Common myeloid progenitor, CD34-positive (primary cell): ENCODE measurements around the gene LONRF2.
A peak's percentile ranks its signal among the peaks of the same experiment; 100 is the strongest.

ENCODE experiments used
- CTCF ChIA-PET: fragments of 350-600 bp; sonication (Branson Sonifier 250); formaldehyde crosslinking; loops from one replicate; lab custom pipeline; 2021; ENCODE audit warnings: antibody characterized with exemption; lab: Charles Lee
- POLR2A ChIA-PET: fragments of 350-600 bp; sonication (Branson Sonifier 250); formaldehyde crosslinking; loops from one replicate; lab custom pipeline; 2021; ENCODE audit warnings: antibody characterized with exemption; lab: Charles Lee
- DNase-seq, 3 donors: peaks; one replicate each; pipeline versions ENCODE4 v3.0.0 to v3.0.0-alpha.2; 2013
- H3K27ac ChIP-seq, 2 experiments: 1 replicate in 1 of 2; 2 replicates in 1 of 2; pipeline ENCODE4 v1.7.0; 2013; ENCODE audit warnings: inconsistent platforms in 2 of 2, low read length in 2 of 2, mild to moderate bottlenecking in 2 of 2, low read depth in 1 of 2, moderate library complexity in 1 of 2; ENCODE audit not compliant: severe bottlenecking in 2 of 2, insufficient read depth in 1 of 2, poor library complexity in 1 of 2
- H3K27me3 ChIP-seq, 5 experiments: replicated peaks in 2 of 5; 1 replicate in 3 of 5; 2 replicates in 2 of 5; pipeline versions ENCODE4 v1.6.1 to v1.7.0; 2013; ENCODE audit warnings: low read length in 4 of 5, mild to moderate bottlenecking in 2 of 5, moderate library complexity in 2 of 5, inconsistent platforms in 1 of 5; ENCODE audit not compliant: insufficient read depth in 5 of 5, control insufficient read depth in 4 of 5
- H3K36me3 ChIP-seq, 4 experiments: 1 replicate in 2 of 4; 2 replicates in 2 of 4; pipeline versions ENCODE4 v1.6.1 to v1.7.0; 2013; ENCODE audit warnings: low read length in 3 of 4, control low read depth in 1 of 4, mild to moderate bottlenecking in 1 of 4; ENCODE audit not compliant: control insufficient read depth in 4 of 4, insufficient read depth in 4 of 4
- H3K4me1 ChIP-seq, 4 experiments: 1 replicate in 3 of 4; 2 replicates in 1 of 4; pipeline versions ENCODE4 v1.6.1 to v1.7.1; 2013; ENCODE audit warnings: low read length in 3 of 4, mild to moderate bottlenecking in 3 of 4, control low read depth in 1 of 4, inconsistent platforms in 1 of 4, moderate library complexity in 1 of 4; ENCODE audit not compliant: control insufficient read depth in 4 of 4, insufficient read depth in 4 of 4; ENCODE audit errors: control extremely low read depth in 1 of 4
- H3K4me3 ChIP-seq, 7 experiments: 1 replicate in 4 of 7; 2 replicates in 3 of 7; pipeline versions ENCODE4 v1.5.1 to v1.7.0; 2013; ENCODE audit warnings: mild to moderate bottlenecking in 7 of 7, low read length in 6 of 7, moderate library complexity in 6 of 7, inconsistent platforms in 2 of 7, low read depth in 2 of 7, control low read depth in 1 of 7; ENCODE audit not compliant: insufficient read depth in 4 of 7, control insufficient read depth in 1 of 7; ENCODE audit errors: extremely low read depth in 1 of 7
- H3K9me3 ChIP-seq, 5 experiments: 1 replicate in 4 of 5; 2 replicates in 1 of 5; pipeline versions ENCODE4 v1.6.1 to v1.7.1; 2013; ENCODE audit warnings: low read length in 4 of 5, mild to moderate bottlenecking in 2 of 5, inconsistent platforms in 1 of 5, low read depth in 1 of 5, moderate library complexity in 1 of 5; ENCODE audit not compliant: control insufficient read depth in 4 of 5, insufficient read depth in 2 of 5; ENCODE audit errors: control extremely low read depth in 1 of 5
- WGBS: methylation state at CpG from one replicate; pipeline ENCODE4 v1.1.5; 2013; ENCODE audit not compliant: insufficient coverage; 5-methylcytosine and 5-hydroxymethylcytosine counted together

Gene LONRF2

GRCh38 chr2:100292022-100292580 is 30.2 kb downstream of the LONRF2 start:
- DNase-seq: peak; percentile 70 to 92 (median 87)
- H3K4me3 ChIP-seq: no peak overlapping the region
- 100% methylated on average over 1 of the region's 4 CpGs for WGBS
- CTCF ChIA-PET: interaction anchor here (0.8 to 1.4 kb wide), 3 partner anchors 17 to 47 kb away, joined by 3 read pairs; no protein-coding TSS in a partner anchor
- peaks cover 0 to 22% (median 17%) of the 10 kb centered on the region in 4 experiments for H3K4me1 ChIP-seq
- H3K27ac ChIP-seq: peak overlapping the region in 1 of 2 experiments; percentile 67
- H3K27me3 ChIP-seq: peaks cover 0 to 2% (median 0%) of the 10 kb centered on the region in 5 experiments
- no peaks in the 10 kb centered on the region for H3K36me3 ChIP-seq
- H3K9me3 ChIP-seq: no peaks in the 10 kb centered on the region
- POLR2A ChIA-PET: no interaction called here

DNA sequence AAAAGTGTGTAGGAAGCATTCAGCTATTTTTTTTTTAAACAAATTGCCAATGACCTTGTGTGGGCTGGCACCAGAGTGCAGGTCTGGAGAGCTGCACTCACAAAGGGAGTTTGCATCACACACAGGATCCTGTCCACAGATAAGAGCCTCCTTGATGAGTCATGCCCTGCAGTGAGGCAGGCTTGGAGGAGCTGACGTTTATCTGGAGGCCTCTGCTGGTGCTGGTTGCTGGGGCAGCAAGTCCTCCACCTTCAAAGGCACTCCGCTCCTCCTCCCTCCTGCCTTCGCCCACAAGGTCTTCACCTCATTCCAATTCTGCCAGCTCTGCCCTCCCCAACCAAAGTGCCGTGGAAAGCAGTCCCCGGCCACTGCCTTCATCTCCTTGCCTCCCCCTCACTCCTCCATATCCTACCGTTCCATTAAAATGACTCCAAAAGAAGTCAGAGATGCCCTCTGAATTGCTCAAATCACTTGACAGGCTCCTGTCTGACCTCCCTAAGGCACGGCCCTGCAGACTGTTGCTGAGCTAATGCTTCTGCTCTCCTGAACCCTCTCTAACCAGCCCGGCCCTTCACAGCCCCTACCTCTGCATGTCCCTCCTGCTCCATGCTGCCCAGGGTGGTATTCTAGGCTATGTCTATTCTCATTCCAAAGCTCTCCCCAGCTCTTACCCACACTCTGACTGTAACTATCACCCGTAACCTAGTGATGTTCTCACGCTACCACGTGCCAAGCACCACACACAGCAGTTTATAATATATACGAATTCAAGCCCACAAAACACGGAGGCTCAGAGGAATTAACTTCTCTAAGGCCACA is 30.9 kb downstream of the LONRF2 start:
- ChIA-PET CTCF (interaction anchor here (0.8 to 2.1 kb wide), 6 partner anchors 18 to 89 kb away, joined by 3 to 9 read pairs (median 4); no protein-coding TSS in a partner anchor), POLR2A (no interaction called here)
- Histone ChIP-seq H3K4me3 (no peak overlapping the region), H3K9me3 (no peaks in the 10 kb centered on the region), H3K27ac (peak overlapping the region; percentile 27 to 67), H3K36me3 (no peaks in the 10 kb centered on the region), H3K4me1 (peaks cover 0 to 22% (median 17%) of the 10 kb centered on the region in 4 experiments), H3K27me3 (peaks cover 0 to 2% (median 0%) of the 10 kb centered on the region in 5 experiments)
- DNase-seq: peak; percentile 87 to 96 (median 94)
- WGBS: 86% methylated on average over 10 of the region's 13 CpGs

- ChIA-PET POLR2A (interaction anchor here (0.6 kb wide), 1 partner anchor 709 kb away, joined by 4 read pairs; no protein-coding TSS in a partner anchor), CTCF (interaction anchor here (1.0 to 2.1 kb wide), 4 partner anchors 19 to 90 kb away, joined by 3 to 9 read pairs (median 4); no protein-coding TSS in a partner anchor)
- 94% methylated on average over 6 of the region's 7 CpGs for WGBS
- H3K27me3 ChIP-seq: peaks cover 0 to 4% (median 0%) of the 10 kb centered on the region in 5 experiments
- H3K4me3 ChIP-seq: no peak overlapping the region
- no peaks in the 10 kb centered on the region for H3K9me3 ChIP-seq
- no peaks in the 10 kb centered on the region for H3K36me3 ChIP-seq
- peaks cover 0 to 22% (median 17%) of the 10 kb centered on the region in 4 experiments for H3K4me1 ChIP-seq
- no peak for DNase-seq
- peak overlapping the region in 1 of 2 experiments; percentile 67 for H3K27ac ChIP-seq
Observed at GRCh38 chr2:100290718-100291151, 31.6 kb downstream of the LONRF2 start.

- Histone ChIP-seq H3K4me1 (peaks cover 0 to 22% (median 17%) of the 10 kb centered on the region in 4 experiments), H3K36me3 (no peaks in the 10 kb centered on the region), H3K27ac (no peak overlapping the region), H3K4me3 (no peak overlapping the region), H3K27me3 (peaks cover 0 to 4% (median 0%) of the 10 kb centered on the region in 5 experiments), H3K9me3 (no peaks in the 10 kb centered on the region)
- DNase-seq: no peak
- CTCF ChIA-PET: interaction anchor here (0.9 to 1.5 kb wide), 2 partner anchors 14 to 25 kb away, joined by 3 to 4 read pairs; no protein-coding TSS in a partner anchor
- POLR2A ChIA-PET: no interaction called here
- 94% methylated on average over 4 of the region's 6 CpGs for WGBS
Observed at GRCh38 chr2:100289020-100289419, 33.3 kb downstream of the LONRF2 start.

- CTCF ChIA-PET: interaction anchor here (1.5 kb wide), 1 partner anchor 24 kb away, joined by 8 read pairs; no protein-coding TSS in a partner anchor
- no peak overlapping the region for H3K27ac ChIP-seq
- DNase-seq: no peak
- no peaks in the 10 kb centered on the region for H3K36me3 ChIP-seq
- POLR2A ChIA-PET: no interaction called here
- H3K27me3 ChIP-seq: peaks cover 0 to 2% (median 0%) of the 10 kb centered on the region in 5 experiments
- peaks cover 0 to 10% (median 9%) of the 10 kb centered on the region in 4 experiments for H3K4me1 ChIP-seq
- H3K9me3 ChIP-seq: no peaks in the 10 kb centered on the region
- WGBS: no CpG with 5 or more reads among the region's 3 CpGs
- H3K4me3 ChIP-seq: no peak overlapping the region
Observed at GRCh38 chr2:100286318-100286717, 36.0 kb downstream of the LONRF2 start.

- peak in 1 of 3 donors; percentile 2 for DNase-seq
- Histone ChIP-seq H3K4me1 (peaks cover 0 to 4% (median 4%) of the 10 kb centered on the region in 4 experiments), H3K4me3 (no peak overlapping the region), H3K27ac (no peak overlapping the region), H3K9me3 (no peaks in the 10 kb centered on the region), H3K27me3 (peaks cover 0 to 2% (median 0%) of the 10 kb centered on the region in 5 experiments), H3K36me3 (no peaks in the 10 kb centered on the region)
- no CpG with 5 or more reads among the region's 6 CpGs for WGBS
- ChIA-PET CTCF (interaction anchor here (1.5 kb wide), 1 partner anchor 23 kb away, joined by 8 read pairs; no protein-coding TSS in a partner anchor), POLR2A (interaction anchor here (0.6 kb wide), 1 partner anchor 312 kb away, joined by 4 read pairs; no protein-coding TSS in a partner anchor)
Observed at GRCh38 chr2:100285691-100286090, 36.6 kb downstream of the LONRF2 start.
